Left ventricle myocardium inferior (tissue), 1 donor: Measurements from ENCODE around the gene QSOX2. TPM values are rescaled to one million over a fixed set of nuclear protein-coding genes. Genes with fewer than 3 reads are reported as not detected.

ENCODE experiments used
- DNase-seq: peaks from one replicate; pipeline ENCODE4 v3.0.0-alpha.2; 2020
- H3K27ac ChIP-seq: fragments of 200-600 bp; replicated peaks from 2 replicates; pipeline ENCODE4 v1.8.0; 2021
- H3K27me3 ChIP-seq: fragments of 200-600 bp; 2 replicates; pipeline ENCODE4 v1.8.0; 2021; ENCODE audit warnings: low read depth
- H3K36me3 ChIP-seq: fragments of 200-600 bp; 2 replicates; pipeline ENCODE4 v1.8.0; 2021
- H3K4me1 ChIP-seq: fragments of 200-600 bp; 2 replicates; pipeline ENCODE4 v1.8.0; 2021
- H3K4me3 ChIP-seq: fragments of 200-600 bp; 2 replicates; pipeline ENCODE4 v1.8.0; 2021; ENCODE audit warnings: mild to moderate bottlenecking, moderate library complexity
- H3K9me3 ChIP-seq: fragments of 200-600 bp; replicated peaks from 2 replicates; pipeline ENCODE4 v1.8.0; 2021
- CTCF ChIP-seq: fragments of 200-600 bp; IDR thresholded peaks from 2 replicates; pipeline ENCODE4 v1.8.0; 2021; ENCODE audit warnings: antibody characterized with exemption, mild to moderate bottlenecking, borderline replicate concordance
- intact Hi-C: fragments of 100-400 bp; cut with micrococcal nuclease; formaldehyde crosslinking; loops from one replicate; pipeline ENCODE4 v1.11.0; 2022
- total RNA-seq: library from RNA; stranded (reverse); fragmentation: NEBNext Ultra II Directional; extraction: Animal tissue kit (Norgen Biotek cat#: 25700); gene quantifications from one replicate; pipeline ENCODE4 v1.2.1, GENCODE V29; 2021
- donor health status: DM: no; HTN: yes; CAD: no; lungs with severe emphysema.

The QSOX2 gene
- total RNA-seq, 1 donor from 2014 or later, result 8.0 TPM

- Histone ChIP-seq H3K36me3 (no peaks in the 10 kb centered on the region), H3K27ac (no peak overlapping the region), H3K4me3 (no peak overlapping the region), H3K4me1 (peaks cover 8% of the 10 kb centered on the region), H3K27me3 (peaks cover 56% of the 10 kb centered on the region), H3K9me3 (no peaks in the 10 kb centered on the region)
- intact Hi-C loops, result no loop called here
- TF ChIP-seq CTCF, result no peak
- DNase-seq, result no peak
Observed at GRCh38 chr9:136253246-136254130, 7.9 kb upstream of the QSOX2 start.

- intact Hi-C loops, result no loop called here
- Histone ChIP-seq H3K36me3 (no peaks in the 10 kb centered on the region), H3K4me1 (peaks cover 8% of the 10 kb centered on the region), H3K4me3 (no peak overlapping the region), H3K27ac (no peak overlapping the region), H3K9me3 (no peaks in the 10 kb centered on the region), H3K27me3 (peaks cover 50% of the 10 kb centered on the region)
- TF ChIP-seq CTCF, result no peak
- no peak for DNase-seq
Observed at GRCh38 chr9:136252846-136253245, 7.2 kb upstream of the QSOX2 start.

- Histone ChIP-seq H3K4me1 (peaks cover 8% of the 10 kb centered on the region), H3K27ac (no peak overlapping the region), H3K4me3 (no peak overlapping the region), H3K36me3 (no peaks in the 10 kb centered on the region), H3K9me3 (no peaks in the 10 kb centered on the region), H3K27me3 (peaks cover 44% of the 10 kb centered on the region)
- intact Hi-C loops, result no loop called here
- TF ChIP-seq CTCF, result no peak
- no peak for DNase-seq
Observed at GRCh38 chr9:136252281-136252680, 6.7 kb upstream of the QSOX2 start.

- intact Hi-C loops, result no loop called here
- no peaks in the 10 kb centered on the region for H3K36me3 ChIP-seq
- no peak overlapping the region for H3K4me3 ChIP-seq
- H3K27ac ChIP-seq, result no peak overlapping the region
- H3K27me3 ChIP-seq, result peaks cover 38% of the 10 kb centered on the region
- no peaks in the 10 kb centered on the region for H3K9me3 ChIP-seq
- H3K4me1 ChIP-seq, result peaks cover 8% of the 10 kb centered on the region
- DNase-seq, result no peak
- no peak for TF ChIP-seq CTCF
Observed at GRCh38 chr9:136251264-136252115, 5.9 kb upstream of the QSOX2 start.

GRCh38 chr9:136250676-136251075 is 5.1 kb upstream of the QSOX2 start:
- Histone ChIP-seq H3K4me1 (peaks cover 13% of the 10 kb centered on the region), H3K9me3 (no peaks in the 10 kb centered on the region), H3K27me3 (peaks cover 30% of the 10 kb centered on the region), H3K36me3 (no peaks in the 10 kb centered on the region), H3K27ac (no peak overlapping the region), H3K4me3 (no peak overlapping the region)
- DNase-seq, result no peak
- TF ChIP-seq CTCF, result no peak
- intact Hi-C loops, result no loop called here
